Measurements from ENCODE around the gene ATP2C1.

- TF ChIP-seq CTCF (conservative IDR thresholded peaks at IDR 0.05; ENCODE audit: low read length) (no peak), EZH2phosphoT487 (IDR thresholded peaks at IDR 0.05; ENCODE audit: borderline replicate concordance) (no peak)
Measured at GRCh38 chr3:130973406-130973805, 79.5 kb downstream of the ATP2C1 start.
